ENCODE data around the gene NPIPB6.

DNA sequence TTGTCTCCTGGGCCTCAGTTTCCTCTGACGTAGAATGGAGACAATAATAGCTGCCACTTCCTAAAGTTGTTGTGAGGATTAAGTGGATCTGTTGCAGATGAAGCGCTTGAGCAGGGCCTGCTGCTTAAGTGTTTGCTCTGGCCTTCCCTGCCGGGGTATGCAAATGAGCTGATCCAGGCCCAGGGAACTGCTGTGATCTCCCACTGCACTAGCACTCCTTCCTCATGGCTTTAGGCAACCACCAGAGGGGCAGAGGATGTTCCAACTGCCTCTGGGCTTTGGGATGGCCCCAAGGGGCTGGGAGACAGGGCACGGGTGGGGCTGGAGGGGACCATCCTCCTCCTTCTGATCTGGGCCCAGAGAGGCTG is 64.8 kb downstream of the NPIPB6 start:
- no peak for TF ChIP-seq POLR2A (IDR thresholded peaks at IDR 0.05; ENCODE audit: borderline replicate concordance, extremely low read depth, insufficient read depth, insufficient read length)
- TF ChIP-seq CTCF (IDR thresholded peaks at IDR 0.05 in 2 of 3, conservative IDR thresholded peaks at IDR 0.05 in 1 of 3; ENCODE audit: borderline replicate concordance in 1 of 3, insufficient read depth in 1 of 3, low read depth in 2 of 3, low read length in 2 of 3): no peak
- TF ChIP-seq YY1 (IDR thresholded peaks at IDR 0.05; ENCODE audit: extremely low read depth, insufficient replicate concordance, low read depth, low read length): no peak
- TF ChIP-seq, protein P1, sequence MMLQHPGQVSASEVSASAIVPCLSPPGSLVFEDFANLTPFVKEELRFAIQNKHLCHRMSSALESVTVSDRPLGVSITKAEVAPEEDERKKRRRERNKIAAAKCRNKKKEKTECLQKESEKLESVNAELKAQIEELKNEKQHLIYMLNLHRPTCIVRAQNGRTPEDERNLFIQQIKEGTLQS (IDR thresholded peaks at IDR 0.05): no peak
- TF ChIP-seq CEBPB (IDR thresholded peaks at IDR 0.05; ENCODE audit: low read depth): no peak
- no peak for TF ChIP-seq POLR2AphosphoS5 (IDR thresholded peaks at IDR 0.05; ENCODE audit: low read depth, low read length)
